ENCODE measurements around the gene FANCM. TPM values are rescaled to one million over a fixed set of nuclear protein-coding genes. Genes with fewer than 3 reads are reported as not detected.

FANCM gene
- total and polyA plus RNA-seq, 2 experiments from 2014 or later = 19.6 to 21.1 TPM

- H3K79me2 ChIP-seq (replicated peaks; ENCODE audit: insufficient read depth) = no peaks in the 10 kb centered on the region
- DNase-seq (ENCODE audit: low spot score) = no peak
- H4K20me1 ChIP-seq (replicated peaks; ENCODE audit: insufficient read depth) = no peaks in the 10 kb centered on the region
- Mint-ChIP-seq H3K4me3 (no peak overlapping the region), H3K4me1 (peaks cover 7% of the 10 kb centered on the region), H3K9me3 (no peaks in the 10 kb centered on the region), H3K27ac (no peak overlapping the region), H3K27me3 (ENCODE audit: insufficient read depth, low read depth, poor library complexity) (no peaks in the 10 kb centered on the region), H3K36me3 (ENCODE audit: low read depth) (no peaks in the 10 kb centered on the region; the same call in 1 of the 3 replicates)
- peaks cover 13% of the 10 kb centered on the region for H3K4me1 ChIP-seq (ENCODE audit: insufficient read depth)
- 0 out of 2 replicates have a peak, but pooled peaks cover 2% of the 10 kb centered on the region for H3K36me3 ChIP-seq (ENCODE audit: insufficient read depth)
- no peaks in the 10 kb centered on the region for H3F3A ChIP-seq (replicated peaks; ENCODE audit: low read depth)
- H3K4me2 ChIP-seq = no peak overlapping the region
- H3K4me3 ChIP-seq = no peak overlapping the region; the same call in 1 of the 2 replicates
- no peak overlapping the region for H2AFZ ChIP-seq
- no peak for ATAC-seq
- H3K27me3 ChIP-seq (ENCODE audit: insufficient read depth) = no peaks in the 10 kb centered on the region
- TF ChIP-seq STAT1 (IDR thresholded peaks at IDR 0.05; ENCODE audit: unreplicated experiment) (no peak), ZNF114 (CRISPR knock-in tag; IDR thresholded peaks at IDR 0.05) (no peak), POLR2AphosphoS5 (IDR thresholded peaks at IDR 0.05; ENCODE audit: low read depth) (no peak), CREB1 (CRISPR knock-in tag; IDR thresholded peaks at IDR 0.05; ENCODE audit: low read depth) (no peak)
- H3K9me2 ChIP-seq (ENCODE audit: insufficient read depth) = no peaks in the 10 kb centered on the region
- H3K27ac ChIP-seq (ENCODE audit: low read depth) = no peak overlapping the region
Measured at GRCh38 chr14:45181806-45182205, 46.1 kb downstream of the FANCM start.

- Histone ChIP-seq H3F3A (replicated peaks; ENCODE audit: low read depth) (no peaks in the 10 kb centered on the region), H3K4me3 (no peak overlapping the region), H3K4me2 (no peak overlapping the region), H2AFZ (no peak overlapping the region), H4K20me1 (replicated peaks; ENCODE audit: insufficient read depth) (no peaks in the 10 kb centered on the region), H3K9me2 (ENCODE audit: insufficient read depth) (no peaks in the 10 kb centered on the region), H3K4me1 (ENCODE audit: insufficient read depth) (peaks cover 13% of the 10 kb centered on the region), H3K27me3 (ENCODE audit: insufficient read depth) (no peaks in the 10 kb centered on the region), H3K36me3 (ENCODE audit: insufficient read depth) (peaks cover 9% of the 10 kb centered on the region), H3K79me2 (replicated peaks; ENCODE audit: insufficient read depth) (no peaks in the 10 kb centered on the region), H3K27ac (ENCODE audit: low read depth) (no peak overlapping the region)
- no peak for ATAC-seq
- Mint-ChIP-seq H3K4me1 (peaks cover 7% of the 10 kb centered on the region), H3K36me3 (ENCODE audit: low read depth) (peaks cover 11% of the 10 kb centered on the region; the same call in 2 of the 3 replicates), H3K27ac (no peak overlapping the region), H3K27me3 (ENCODE audit: insufficient read depth, low read depth, poor library complexity) (no peaks in the 10 kb centered on the region), H3K9me3 (no peaks in the 10 kb centered on the region), H3K4me3 (no peak overlapping the region)
- DNase-seq (ENCODE audit: low spot score) = no peak
- TF ChIP-seq, protein P1, sequence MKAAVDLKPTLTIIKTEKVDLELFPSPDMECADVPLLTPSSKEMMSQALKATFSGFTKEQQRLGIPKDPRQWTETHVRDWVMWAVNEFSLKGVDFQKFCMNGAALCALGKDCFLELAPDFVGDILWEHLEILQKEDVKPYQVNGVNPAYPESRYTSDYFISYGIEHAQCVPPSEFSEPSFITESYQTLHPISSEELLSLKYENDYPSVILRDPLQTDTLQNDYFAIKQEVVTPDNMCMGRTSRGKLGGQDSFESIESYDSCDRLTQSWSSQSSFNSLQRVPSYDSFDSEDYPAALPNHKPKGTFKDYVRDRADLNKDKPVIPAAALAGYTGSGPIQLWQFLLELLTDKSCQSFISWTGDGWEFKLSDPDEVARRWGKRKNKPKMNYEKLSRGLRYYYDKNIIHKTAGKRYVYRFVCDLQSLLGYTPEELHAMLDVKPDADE (IDR thresholded peaks at IDR 0.05) = no peak
- TF ChIP-seq, protein P2, sequence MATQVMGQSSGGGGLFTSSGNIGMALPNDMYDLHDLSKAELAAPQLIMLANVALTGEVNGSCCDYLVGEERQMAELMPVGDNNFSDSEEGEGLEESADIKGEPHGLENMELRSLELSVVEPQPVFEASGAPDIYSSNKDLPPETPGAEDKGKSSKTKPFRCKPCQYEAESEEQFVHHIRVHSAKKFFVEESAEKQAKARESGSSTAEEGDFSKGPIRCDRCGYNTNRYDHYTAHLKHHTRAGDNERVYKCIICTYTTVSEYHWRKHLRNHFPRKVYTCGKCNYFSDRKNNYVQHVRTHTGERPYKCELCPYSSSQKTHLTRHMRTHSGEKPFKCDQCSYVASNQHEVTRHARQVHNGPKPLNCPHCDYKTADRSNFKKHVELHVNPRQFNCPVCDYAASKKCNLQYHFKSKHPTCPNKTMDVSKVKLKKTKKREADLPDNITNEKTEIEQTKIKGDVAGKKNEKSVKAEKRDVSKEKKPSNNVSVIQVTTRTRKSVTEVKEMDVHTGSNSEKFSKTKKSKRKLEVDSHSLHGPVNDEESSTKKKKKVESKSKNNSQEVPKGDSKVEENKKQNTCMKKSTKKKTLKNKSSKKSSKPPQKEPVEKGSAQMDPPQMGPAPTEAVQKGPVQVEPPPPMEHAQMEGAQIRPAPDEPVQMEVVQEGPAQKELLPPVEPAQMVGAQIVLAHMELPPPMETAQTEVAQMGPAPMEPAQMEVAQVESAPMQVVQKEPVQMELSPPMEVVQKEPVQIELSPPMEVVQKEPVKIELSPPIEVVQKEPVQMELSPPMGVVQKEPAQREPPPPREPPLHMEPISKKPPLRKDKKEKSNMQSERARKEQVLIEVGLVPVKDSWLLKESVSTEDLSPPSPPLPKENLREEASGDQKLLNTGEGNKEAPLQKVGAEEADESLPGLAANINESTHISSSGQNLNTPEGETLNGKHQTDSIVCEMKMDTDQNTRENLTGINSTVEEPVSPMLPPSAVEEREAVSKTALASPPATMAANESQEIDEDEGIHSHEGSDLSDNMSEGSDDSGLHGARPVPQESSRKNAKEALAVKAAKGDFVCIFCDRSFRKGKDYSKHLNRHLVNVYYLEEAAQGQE (IDR thresholded peaks at IDR 0.05; ENCODE audit: unreplicated experiment) = no peak
- TF ChIP-seq NANOG (IDR thresholded peaks at IDR 0.05; ENCODE audit: borderline replicate concordance) = no peak
- TF ChIP-seq EZH2phosphoT487 (IDR thresholded peaks at IDR 0.05; ENCODE audit: unreplicated experiment) = no peak
- no peak for TF ChIP-seq CREB1 (CRISPR knock-in tag; IDR thresholded peaks at IDR 0.05; ENCODE audit: low read depth)
Measured at GRCh38 chr14:45185100-45185814, 49.5 kb downstream of the FANCM start.

Data from GM23338 (cell line).